ENCODE data around the gene MEN1.
"Not testable (repeated sequence)": the region's sequence is repeated elsewhere in the genome, so short reads cannot be mapped to it uniquely, and the experiment has no call there.

Gene MEN1

DNA sequence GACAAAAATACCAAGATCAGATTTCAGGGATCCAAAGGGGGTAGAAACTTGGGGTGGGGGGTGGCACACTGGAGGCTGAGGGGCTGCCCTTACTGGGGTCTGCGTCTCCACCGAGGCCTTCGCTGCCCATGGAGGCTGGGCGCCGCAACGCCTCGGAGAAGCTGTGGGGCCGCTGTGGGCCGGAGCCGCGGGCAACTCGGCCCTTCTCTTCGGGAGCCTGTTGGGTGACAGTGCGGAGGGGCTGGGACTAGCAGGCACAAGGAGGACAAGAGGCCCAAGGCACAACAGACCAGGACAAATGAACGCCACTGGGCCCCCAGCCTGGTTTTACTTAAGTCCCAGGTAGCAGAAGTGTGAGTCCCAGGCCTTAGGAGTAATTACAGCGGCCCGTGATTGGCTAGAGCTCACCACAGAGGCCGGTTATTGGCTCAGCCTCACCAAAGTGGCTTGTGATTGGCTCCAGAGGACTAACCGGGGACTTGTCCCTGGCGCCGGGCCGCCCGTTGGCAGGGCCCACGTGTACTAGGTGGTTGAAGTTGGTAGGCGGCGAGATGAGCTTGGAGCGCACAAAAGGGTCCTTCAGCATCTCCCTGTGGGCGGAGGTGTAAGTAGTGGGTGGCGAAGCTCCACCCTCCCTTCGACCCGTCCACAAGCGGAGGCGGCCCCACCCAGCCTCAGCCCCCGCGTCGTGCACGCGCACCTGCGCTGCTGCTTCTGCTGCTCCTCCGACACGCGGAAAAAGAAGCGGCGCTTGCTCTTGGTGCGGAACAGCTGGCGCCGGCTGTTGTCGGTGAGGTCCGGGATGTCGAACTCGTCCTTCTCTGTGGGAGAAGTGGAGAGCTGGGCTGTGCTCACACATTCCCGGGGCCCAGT, 16.5 kb upstream of the MEN1 start:
- Histone ChIP-seq H3K36me3 (ENCODE audit: control insufficient read depth in 1 of 2, insufficient read depth in 2 of 2, low read length in 2 of 2) (no peaks in the 10 kb centered on the region), H3K4me3 (ENCODE audit: low read depth in 1 of 2, low read length in 2 of 2) (no peak overlapping the region), H3K27ac (ENCODE audit: low read length) (no peak overlapping the region), H3K27me3 (ENCODE audit: low read depth, low read length) (no peaks in the 10 kb centered on the region), H3K9me3 (ENCODE audit: control insufficient read depth in 1 of 2, low read length in 2 of 2) (no peaks in the 10 kb centered on the region), H3K4me1 (ENCODE audit: control insufficient read depth in 1 of 2, insufficient read depth in 2 of 2, low read length in 2 of 2) (no peaks in the 10 kb centered on the region)

DNA sequence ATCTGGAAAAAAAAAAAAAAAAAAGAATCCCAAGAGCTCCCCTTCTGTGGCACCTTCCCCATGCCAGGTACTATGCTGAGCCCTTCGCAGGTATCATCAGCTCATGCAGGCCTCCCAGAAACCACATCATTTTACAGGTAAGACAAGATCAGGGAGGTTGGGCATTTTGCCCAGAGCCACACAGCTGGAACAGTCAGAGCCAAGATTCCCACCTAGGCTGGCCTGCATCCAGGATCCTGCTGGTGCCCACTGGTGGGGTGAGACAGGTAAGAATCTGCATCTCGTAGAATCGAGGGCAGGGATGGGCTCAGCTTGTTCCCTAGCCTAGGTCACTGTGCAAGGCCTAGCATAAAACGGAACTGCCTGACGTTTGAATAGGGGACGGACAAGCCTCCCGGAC, 15.7 kb upstream of the MEN1 start:
- Histone ChIP-seq H3K4me1 (ENCODE audit: control insufficient read depth in 1 of 2, insufficient read depth in 2 of 2, low read length in 2 of 2) (no peaks in the 10 kb centered on the region), H3K27ac (ENCODE audit: low read length) (no peak overlapping the region), H3K4me3 (ENCODE audit: low read depth in 1 of 2, low read length in 2 of 2) (no peak overlapping the region), H3K9me3 (ENCODE audit: control insufficient read depth in 1 of 2, low read length in 2 of 2) (no peaks in the 10 kb centered on the region), H3K27me3 (ENCODE audit: low read depth, low read length) (no peaks in the 10 kb centered on the region), H3K36me3 (ENCODE audit: control insufficient read depth in 1 of 2, insufficient read depth in 2 of 2, low read length in 2 of 2) (no peaks in the 10 kb centered on the region)

DNA sequence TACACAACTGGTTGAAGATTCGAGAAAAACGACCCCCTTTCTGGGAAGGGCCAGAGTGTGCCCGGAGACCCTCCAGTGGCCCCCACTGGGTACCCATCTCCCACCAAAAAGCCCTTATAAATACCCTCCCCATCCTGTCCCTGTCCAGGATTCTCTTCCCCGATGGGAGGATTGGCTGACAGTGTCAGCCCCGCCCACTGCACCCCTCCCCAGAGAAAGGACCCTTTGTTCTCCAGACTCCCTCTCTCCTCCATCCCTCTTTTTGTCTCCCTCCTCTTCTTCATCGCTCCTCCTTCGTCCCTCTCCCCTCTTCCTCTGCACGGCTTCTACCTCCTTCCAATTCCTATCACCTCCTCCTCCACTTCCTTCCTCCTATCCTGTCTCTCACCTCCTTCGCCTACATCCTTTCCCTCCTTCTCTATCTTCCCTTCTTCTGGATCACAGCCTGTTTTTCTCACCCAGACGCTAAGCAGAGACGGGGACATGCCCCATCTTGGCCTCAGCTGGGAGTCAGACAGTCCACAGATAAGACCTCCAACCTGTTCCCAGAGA, 13.3 kb upstream of the MEN1 start:
- Histone ChIP-seq H3K27ac (ENCODE audit: low read length) (no peak overlapping the region), H3K4me1 (ENCODE audit: control insufficient read depth in 1 of 2, insufficient read depth in 2 of 2, low read length in 2 of 2) (no peaks in the 10 kb centered on the region), H3K4me3 (ENCODE audit: low read depth in 1 of 2, low read length in 2 of 2) (no peak overlapping the region), H3K9me3 (ENCODE audit: control insufficient read depth in 1 of 2, low read length in 2 of 2) (no peaks in the 10 kb centered on the region), H3K27me3 (ENCODE audit: low read depth, low read length) (no peaks in the 10 kb centered on the region), H3K36me3 (ENCODE audit: control insufficient read depth in 1 of 2, insufficient read depth in 2 of 2, low read length in 2 of 2) (no peaks in the 10 kb centered on the region)

DNA sequence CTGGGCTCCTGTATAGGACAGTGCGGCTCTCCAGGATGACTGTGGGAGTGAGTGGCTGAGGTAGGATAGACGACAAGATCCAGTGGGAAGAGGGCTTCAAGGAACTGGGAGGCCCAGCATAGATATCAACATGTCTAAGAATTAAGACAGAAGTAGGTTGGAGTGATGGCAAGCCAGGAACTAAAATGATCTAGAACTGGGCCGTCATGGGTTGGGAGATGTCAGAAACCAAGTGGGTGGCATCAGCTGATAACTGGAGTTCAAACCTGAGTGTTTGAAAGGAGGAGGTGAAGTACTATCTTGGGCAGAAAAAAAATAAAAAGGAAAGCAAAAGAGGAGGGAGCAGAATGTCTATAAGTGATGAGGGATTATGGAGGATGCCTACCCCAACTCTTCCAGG, 7.1 kb upstream of the MEN1 start:
- Histone ChIP-seq H3K4me1 (ENCODE audit: control insufficient read depth in 1 of 2, insufficient read depth in 2 of 2, low read length in 2 of 2) (no peaks in the 10 kb centered on the region), H3K27ac (ENCODE audit: low read length) (no peak overlapping the region), H3K9me3 (ENCODE audit: control insufficient read depth in 1 of 2, low read length in 2 of 2) (no peaks in the 10 kb centered on the region), H3K27me3 (ENCODE audit: low read depth, low read length) (no peaks in the 10 kb centered on the region), H3K36me3 (ENCODE audit: control insufficient read depth in 1 of 2, insufficient read depth in 2 of 2, low read length in 2 of 2) (no peaks in the 10 kb centered on the region), H3K4me3 (ENCODE audit: low read depth in 1 of 2, low read length in 2 of 2) (no peak overlapping the region)

DNA sequence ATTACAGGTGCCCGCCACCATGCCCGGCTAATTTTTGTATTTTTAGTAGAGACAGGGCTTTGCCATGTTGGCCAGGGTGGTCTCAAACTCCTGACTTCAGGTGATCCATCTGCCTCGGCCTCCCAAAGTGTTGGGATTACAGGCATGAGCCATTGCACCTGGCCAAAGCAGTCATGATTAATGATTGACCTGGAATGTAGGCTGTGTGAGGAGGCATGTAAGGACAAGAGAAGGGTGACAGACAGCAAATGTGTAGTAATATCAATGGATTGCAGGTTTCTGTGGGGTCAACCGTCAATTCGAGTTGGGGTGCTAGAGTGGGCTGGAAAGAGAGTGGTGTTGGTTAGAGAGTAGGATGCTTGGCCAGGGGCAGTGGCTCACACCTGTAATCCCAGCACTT, 5.1 kb upstream of the MEN1 start:
- H3K36me3 ChIP-seq (ENCODE audit: control insufficient read depth in 1 of 2, insufficient read depth in 2 of 2, low read length in 2 of 2); H3K9me3 ChIP-seq (ENCODE audit: control insufficient read depth in 1 of 2, low read length in 2 of 2); H3K27me3 ChIP-seq (ENCODE audit: low read depth, low read length); H3K4me3 ChIP-seq (ENCODE audit: low read depth in 1 of 2, low read length in 2 of 2); H3K4me1 ChIP-seq (ENCODE audit: control insufficient read depth in 1 of 2, insufficient read depth in 2 of 2, low read length in 2 of 2); H3K27ac ChIP-seq (ENCODE audit: low read length): not testable (repeated sequence)

DNA sequence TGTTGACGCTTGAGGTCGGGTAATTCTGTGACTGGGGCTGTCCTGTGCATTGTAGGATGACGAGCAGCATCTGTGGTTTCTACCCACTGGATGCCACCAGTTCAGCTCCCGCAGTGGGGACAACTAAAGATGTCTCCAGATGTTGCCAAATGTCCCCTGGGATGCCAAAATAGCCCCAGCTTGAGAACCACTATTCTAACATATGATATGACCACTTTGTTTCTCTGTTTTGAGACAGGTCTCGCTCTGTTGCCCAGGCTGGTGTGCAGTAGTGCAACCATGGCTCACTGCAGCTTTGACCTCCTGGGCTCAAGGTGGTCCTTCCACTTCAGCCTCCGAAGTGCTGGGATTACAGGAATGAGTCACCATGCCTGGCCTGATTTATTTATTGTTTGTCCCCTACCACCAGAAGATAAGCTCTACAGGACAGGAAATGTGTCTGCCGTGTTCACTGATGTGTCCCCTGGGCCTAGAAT, 4.4 kb upstream of the MEN1 start:
- no peaks in the 10 kb centered on the region for H3K27me3 ChIP-seq (ENCODE audit: low read depth, low read length)
- H3K36me3 ChIP-seq (ENCODE audit: control insufficient read depth in 1 of 2, insufficient read depth in 2 of 2, low read length in 2 of 2): no peaks in the 10 kb centered on the region
- H3K9me3 ChIP-seq (ENCODE audit: control insufficient read depth in 1 of 2, low read length in 2 of 2): no peaks in the 10 kb centered on the region
- peaks cover 0 to 7% of the 10 kb centered on the region in 2 donors for H3K4me1 ChIP-seq (ENCODE audit: control insufficient read depth in 1 of 2, insufficient read depth in 2 of 2, low read length in 2 of 2)
- H3K4me3 ChIP-seq (ENCODE audit: low read depth in 1 of 2, low read length in 2 of 2): no peak overlapping the region
- H3K27ac ChIP-seq (ENCODE audit: low read length): no peak overlapping the region

DNA sequence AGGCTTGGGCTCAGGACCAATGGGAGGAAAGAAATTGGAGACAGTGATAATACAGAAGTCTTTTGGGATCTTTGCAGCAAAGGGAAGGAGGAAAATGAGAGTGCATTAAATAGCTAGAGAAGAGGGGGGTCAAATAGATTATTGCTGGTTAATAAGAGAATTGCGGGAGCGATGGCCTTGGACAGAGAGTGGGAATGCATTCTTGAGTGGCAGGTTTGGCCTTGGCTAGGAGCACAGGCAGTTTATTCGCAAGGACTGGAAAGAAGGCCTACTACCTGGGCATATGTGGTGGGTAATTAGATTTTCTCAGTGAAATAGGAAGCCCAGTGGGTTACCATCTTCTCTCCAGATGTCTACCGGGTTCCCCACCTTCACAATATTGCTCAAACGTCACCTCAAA, 3.5 kb upstream of the MEN1 start:
- Histone ChIP-seq H3K4me3 (ENCODE audit: low read depth in 1 of 2, low read length in 2 of 2) (no peak overlapping the region), H3K4me1 (ENCODE audit: control insufficient read depth in 1 of 2, insufficient read depth in 2 of 2, low read length in 2 of 2) (peaks cover 5 to 16% of the 10 kb centered on the region in 2 donors), H3K36me3 (ENCODE audit: control insufficient read depth in 1 of 2, insufficient read depth in 2 of 2, low read length in 2 of 2) (no peaks in the 10 kb centered on the region), H3K27me3 (ENCODE audit: low read depth, low read length) (no peaks in the 10 kb centered on the region), H3K9me3 (ENCODE audit: control insufficient read depth in 1 of 2, low read length in 2 of 2) (no peaks in the 10 kb centered on the region), H3K27ac (ENCODE audit: low read length) (no peak overlapping the region)

DNA sequence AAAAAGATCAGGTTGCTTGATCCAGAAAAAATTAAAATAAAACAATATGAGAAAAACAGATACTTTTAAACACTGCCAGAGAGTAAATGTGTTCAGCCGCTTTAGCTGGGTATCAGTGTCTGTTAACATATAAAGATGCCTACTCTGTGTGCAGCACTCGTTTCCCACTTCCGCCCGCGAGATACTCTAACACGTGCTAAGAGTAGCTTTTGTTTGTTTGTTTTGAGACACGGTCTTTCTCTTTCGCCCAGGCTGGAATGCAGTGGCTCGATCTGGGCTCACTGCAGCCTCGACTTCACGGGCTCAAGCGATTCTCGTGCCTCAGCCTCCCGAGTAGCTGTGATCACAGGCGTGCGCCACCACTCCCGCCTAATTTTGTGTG, 531 bp upstream of the MEN1 start:
- Histone ChIP-seq H3K4me1 (ENCODE audit: control insufficient read depth in 1 of 2, insufficient read depth in 2 of 2, low read length in 2 of 2) (peaks cover 5 to 19% of the 10 kb centered on the region in 2 donors), H3K36me3 (ENCODE audit: control insufficient read depth in 1 of 2, insufficient read depth in 2 of 2, low read length in 2 of 2) (peaks cover 0 to 12% of the 10 kb centered on the region in 2 donors), H3K27ac (ENCODE audit: low read length) (no peak overlapping the region), H3K9me3 (ENCODE audit: control insufficient read depth in 1 of 2, low read length in 2 of 2) (no peaks in the 10 kb centered on the region), H3K4me3 (ENCODE audit: low read depth in 1 of 2, low read length in 2 of 2) (peak overlapping the region; percentile 64 to 90), H3K27me3 (ENCODE audit: low read depth, low read length) (no peaks in the 10 kb centered on the region)

DNA sequence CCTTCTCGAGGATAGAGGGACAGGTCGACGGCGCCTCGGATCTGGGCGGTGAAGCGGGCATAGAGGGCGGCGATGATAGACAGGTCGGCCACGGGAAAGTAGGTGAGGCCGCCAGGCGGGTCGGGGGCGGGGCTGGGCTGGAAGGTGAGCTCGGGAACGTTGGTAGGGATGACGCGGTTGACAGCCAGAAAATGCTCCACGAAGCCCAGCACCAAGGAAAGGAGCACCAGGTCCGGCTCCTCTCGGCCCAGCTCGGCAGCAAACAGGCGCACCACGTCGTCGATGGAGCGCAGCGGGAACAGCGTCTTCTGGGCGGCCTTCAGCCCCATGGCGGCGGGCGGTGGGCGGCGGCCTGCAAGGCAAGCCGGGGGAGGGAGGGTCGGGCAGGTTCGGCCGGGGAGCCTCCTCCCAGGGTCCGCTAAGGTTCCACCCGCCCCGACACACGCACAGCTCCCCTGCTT, 540 bp downstream of the MEN1 start:
- Histone ChIP-seq H3K9me3 (ENCODE audit: control insufficient read depth in 1 of 2, low read length in 2 of 2) (no peaks in the 10 kb centered on the region), H3K4me1 (ENCODE audit: control insufficient read depth in 1 of 2, insufficient read depth in 2 of 2, low read length in 2 of 2) (peaks cover 5 to 20% of the 10 kb centered on the region in 2 donors), H3K4me3 (ENCODE audit: low read depth in 1 of 2, low read length in 2 of 2) (peak overlapping the region; percentile 64 to 90), H3K27me3 (ENCODE audit: low read depth, low read length) (no peaks in the 10 kb centered on the region), H3K36me3 (ENCODE audit: control insufficient read depth in 1 of 2, insufficient read depth in 2 of 2, low read length in 2 of 2) (peaks cover 2 to 22% of the 10 kb centered on the region in 2 donors), H3K27ac (ENCODE audit: low read length) (no peak overlapping the region)

DNA sequence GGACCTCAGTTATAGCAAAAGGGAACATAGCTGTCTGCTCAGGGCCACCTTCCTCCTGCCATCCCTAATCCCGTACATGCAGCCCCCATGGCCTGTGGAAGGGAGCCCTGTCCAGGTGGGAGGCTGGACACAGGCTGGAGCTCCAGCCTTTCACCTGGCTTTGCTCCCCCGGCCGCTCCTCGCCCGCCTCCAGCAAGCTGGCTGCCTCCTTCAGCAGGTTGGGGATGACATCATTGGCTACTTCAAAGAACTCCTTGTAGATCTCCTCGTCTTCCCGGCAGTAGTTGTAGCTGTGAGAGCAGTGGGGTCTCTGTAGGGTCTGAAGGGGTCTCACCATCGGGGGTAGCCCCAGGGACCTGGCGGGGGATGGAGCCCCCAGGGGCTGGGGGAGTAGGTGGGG, 4.9 kb downstream of the MEN1 start:
- peaks cover 2 to 27% of the 10 kb centered on the region in 2 donors for H3K36me3 ChIP-seq (ENCODE audit: control insufficient read depth in 1 of 2, insufficient read depth in 2 of 2, low read length in 2 of 2)
- no peak overlapping the region for H3K4me3 ChIP-seq (ENCODE audit: low read depth in 1 of 2, low read length in 2 of 2)
- H3K4me1 ChIP-seq (ENCODE audit: control insufficient read depth in 1 of 2, insufficient read depth in 2 of 2, low read length in 2 of 2): peaks cover 10 to 40% of the 10 kb centered on the region in 2 donors

DNA sequence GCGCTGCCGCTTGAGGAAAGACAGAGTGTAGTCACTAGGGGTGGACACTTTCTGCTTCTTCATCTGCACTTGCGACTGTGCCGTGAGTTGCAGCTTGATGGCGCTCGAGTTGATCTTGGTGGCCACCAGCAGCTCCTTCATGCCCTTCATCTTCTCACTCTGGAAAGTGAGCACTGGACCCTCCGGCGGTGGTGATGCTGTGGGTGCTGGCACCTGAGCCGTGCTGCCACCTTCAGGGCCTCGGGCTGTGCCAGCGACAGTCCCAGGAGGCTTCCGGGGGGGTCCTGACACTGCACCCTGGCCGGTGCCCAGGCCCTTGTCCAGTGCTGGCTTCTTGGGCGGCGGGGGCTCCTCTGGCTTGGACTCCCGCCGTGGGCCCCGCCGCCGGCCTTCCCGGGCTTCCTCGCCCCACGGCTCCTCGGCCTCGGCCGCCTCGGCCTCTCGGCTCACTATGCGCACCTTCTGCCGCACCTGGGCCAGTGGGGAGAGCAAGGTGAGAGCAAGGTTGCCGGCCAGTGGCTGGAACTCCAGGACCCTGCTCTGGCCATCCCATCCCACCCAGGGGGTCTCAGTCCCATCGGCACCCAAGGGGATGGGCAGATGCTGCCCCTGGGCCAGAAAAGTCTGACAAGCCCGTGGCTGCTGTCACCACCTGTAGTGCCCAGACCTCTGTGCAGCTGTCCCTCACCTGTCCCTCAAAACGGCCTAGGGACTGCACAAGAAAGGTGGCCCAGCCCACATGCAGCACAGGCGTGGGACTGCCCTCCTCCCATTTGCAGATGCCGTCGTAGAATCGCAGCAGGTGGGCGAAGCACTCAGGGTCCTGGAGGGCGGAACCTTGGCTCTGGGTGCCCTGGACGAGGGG, 5.8 kb downstream of the MEN1 start:
- H3K27ac ChIP-seq (ENCODE audit: low read length): peak overlapping the region; percentile 64
- no peak overlapping the region for H3K4me3 ChIP-seq (ENCODE audit: low read depth in 1 of 2, low read length in 2 of 2)

More for the DNA sequence above, 4.9 kb downstream of the MEN1 start:
- no peak overlapping the region for H3K27ac ChIP-seq (ENCODE audit: low read length)
- no peaks in the 10 kb centered on the region for H3K27me3 ChIP-seq (ENCODE audit: low read depth, low read length)
- no peaks in the 10 kb centered on the region for H3K9me3 ChIP-seq (ENCODE audit: control insufficient read depth in 1 of 2, low read length in 2 of 2)

More for the DNA sequence above, 5.8 kb downstream of the MEN1 start:
- Histone ChIP-seq H3K36me3 (ENCODE audit: control insufficient read depth in 1 of 2, insufficient read depth in 2 of 2, low read length in 2 of 2) (peaks cover 2 to 27% of the 10 kb centered on the region in 2 donors), H3K9me3 (ENCODE audit: control insufficient read depth in 1 of 2, low read length in 2 of 2) (no peaks in the 10 kb centered on the region), H3K27me3 (ENCODE audit: low read depth, low read length) (no peaks in the 10 kb centered on the region), H3K4me1 (ENCODE audit: control insufficient read depth in 1 of 2, insufficient read depth in 2 of 2, low read length in 2 of 2) (peaks cover 10 to 37% of the 10 kb centered on the region in 2 donors)
